Parathyroid adenoma (tissue), 2 donors: Measurements from ENCODE around the gene TMEM171.
A peak's percentile ranks its signal among the peaks of the same experiment; 100 is the strongest.

Source experiments
- H2AFZ ChIP-seq: fragments of 300-600 bp; sonication (generic); one replicate; pipeline ENCODE4 v1.7.0; 2017; ENCODE audit warnings: antibody characterized with exemption, mild to moderate bottlenecking
- H3K27ac ChIP-seq: fragments of 300-600 bp; sonication (generic); one replicate; pipeline ENCODE4 v1.7.0; 2017
- H3K27me3 ChIP-seq: fragments of 300-600 bp; sonication (generic); one replicate; pipeline ENCODE4 v1.7.0; 2017; ENCODE audit warnings: low read length; ENCODE audit not compliant: control insufficient read depth, insufficient read depth
- H3K36me3 ChIP-seq: fragments of 300-600 bp; sonication (generic); one replicate; pipeline ENCODE4 v1.7.0; 2017; ENCODE audit warnings: low read length; ENCODE audit not compliant: control insufficient read depth, insufficient read depth
- H3K4me1 ChIP-seq: fragments of 300-600 bp; sonication (generic); one replicate; pipeline ENCODE4 v1.7.0; 2017; ENCODE audit warnings: control low read depth
- H3K4me2 ChIP-seq: fragments of 300-600 bp; sonication (generic); one replicate; pipeline ENCODE4 v1.7.0; 2017; ENCODE audit warnings: low read length
- H3K4me3 ChIP-seq: fragments of 300-600 bp; sonication (generic); one replicate; pipeline ENCODE4 v1.7.0; 2017; ENCODE audit warnings: low read depth, low read length
- H3K79me2 ChIP-seq: fragments of 300-600 bp; sonication (generic); one replicate; pipeline ENCODE4 v1.7.0; 2017; ENCODE audit warnings: control low read depth
- H3K9ac ChIP-seq: fragments of 300-600 bp; sonication (generic); one replicate; pipeline ENCODE4 v1.7.0; 2017; ENCODE audit warnings: mild to moderate bottlenecking
- H3K9me3 ChIP-seq: fragments of 300-600 bp; sonication (generic); one replicate; pipeline ENCODE4 v1.7.0; 2017; ENCODE audit warnings: low read length; ENCODE audit not compliant: control insufficient read depth
- TF ChIP-seq, protein P1 (sequence below): fragments of 300-600 bp; sonication (generic); IDR thresholded peaks from one replicate; pipeline ENCODE4 v1.7.0; 2017; ENCODE audit warnings: antibody characterized with exemption, mild to moderate bottlenecking
- donor health status: primary hyperparathyroidism.

The TMEM171 gene

DNA sequence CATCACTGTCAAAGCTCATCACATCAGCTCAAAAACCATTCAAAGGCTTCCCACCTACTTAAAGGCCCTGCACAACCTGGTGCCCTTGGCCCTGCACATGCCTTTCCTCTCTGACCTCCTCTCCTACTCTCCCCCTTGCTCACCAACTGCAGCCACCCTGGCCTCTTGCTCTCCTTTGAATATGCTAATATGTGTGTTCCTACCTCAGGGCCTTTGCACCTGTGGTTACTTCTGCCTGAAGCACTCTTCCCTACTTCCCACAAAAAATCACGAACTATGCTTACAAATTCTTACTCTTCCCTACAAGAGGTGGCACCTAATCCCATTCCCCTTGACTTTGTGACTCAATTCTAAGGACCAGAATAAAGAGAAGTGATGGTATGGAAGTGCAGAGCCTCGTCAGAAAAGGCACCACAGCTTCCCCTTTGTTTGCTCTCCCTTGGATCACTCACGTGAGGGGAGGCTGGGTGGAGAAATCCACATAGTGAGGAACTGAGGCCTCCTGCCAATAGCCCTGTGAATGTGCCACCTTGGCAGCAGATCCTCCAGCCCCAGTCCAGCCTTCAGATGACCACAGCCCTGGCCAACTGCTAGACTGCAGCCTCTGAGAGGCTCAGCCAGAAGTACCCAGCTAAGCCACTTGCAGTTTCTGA is 3.2 kb upstream of the TMEM171 start:
- Histone ChIP-seq H3K9me3 (no peaks in the 10 kb centered on the region), H3K4me2 (no peak overlapping the region), H3K4me1 (peaks cover 3% of the 10 kb centered on the region), H3K79me2 (no peaks in the 10 kb centered on the region), H3K27me3 (no peaks in the 10 kb centered on the region), H3K36me3 (no peaks in the 10 kb centered on the region), H3K4me3 (no peak overlapping the region), H3K27ac (no peak overlapping the region), H3K9ac (no peak overlapping the region), H2AFZ (no peak overlapping the region)
- TF ChIP-seq, protein P1, sequence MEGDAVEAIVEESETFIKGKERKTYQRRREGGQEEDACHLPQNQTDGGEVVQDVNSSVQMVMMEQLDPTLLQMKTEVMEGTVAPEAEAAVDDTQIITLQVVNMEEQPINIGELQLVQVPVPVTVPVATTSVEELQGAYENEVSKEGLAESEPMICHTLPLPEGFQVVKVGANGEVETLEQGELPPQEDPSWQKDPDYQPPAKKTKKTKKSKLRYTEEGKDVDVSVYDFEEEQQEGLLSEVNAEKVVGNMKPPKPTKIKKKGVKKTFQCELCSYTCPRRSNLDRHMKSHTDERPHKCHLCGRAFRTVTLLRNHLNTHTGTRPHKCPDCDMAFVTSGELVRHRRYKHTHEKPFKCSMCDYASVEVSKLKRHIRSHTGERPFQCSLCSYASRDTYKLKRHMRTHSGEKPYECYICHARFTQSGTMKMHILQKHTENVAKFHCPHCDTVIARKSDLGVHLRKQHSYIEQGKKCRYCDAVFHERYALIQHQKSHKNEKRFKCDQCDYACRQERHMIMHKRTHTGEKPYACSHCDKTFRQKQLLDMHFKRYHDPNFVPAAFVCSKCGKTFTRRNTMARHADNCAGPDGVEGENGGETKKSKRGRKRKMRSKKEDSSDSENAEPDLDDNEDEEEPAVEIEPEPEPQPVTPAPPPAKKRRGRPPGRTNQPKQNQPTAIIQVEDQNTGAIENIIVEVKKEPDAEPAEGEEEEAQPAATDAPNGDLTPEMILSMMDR, result no peak

GRCh38 chr5:73118391-73118973 is 1.9 kb upstream of the TMEM171 start:
- Histone ChIP-seq H3K9me3 (no peaks in the 10 kb centered on the region), H2AFZ (peak overlapping the region; percentile 60), H3K4me3 (no peak overlapping the region), H3K36me3 (no peaks in the 10 kb centered on the region), H3K4me2 (no peak overlapping the region), H3K79me2 (no peaks in the 10 kb centered on the region), H3K27ac (no peak overlapping the region), H3K9ac (no peak overlapping the region), H3K4me1 (peaks cover 3% of the 10 kb centered on the region), H3K27me3 (no peaks in the 10 kb centered on the region)
- TF ChIP-seq, protein P1, result no peak

DNA sequence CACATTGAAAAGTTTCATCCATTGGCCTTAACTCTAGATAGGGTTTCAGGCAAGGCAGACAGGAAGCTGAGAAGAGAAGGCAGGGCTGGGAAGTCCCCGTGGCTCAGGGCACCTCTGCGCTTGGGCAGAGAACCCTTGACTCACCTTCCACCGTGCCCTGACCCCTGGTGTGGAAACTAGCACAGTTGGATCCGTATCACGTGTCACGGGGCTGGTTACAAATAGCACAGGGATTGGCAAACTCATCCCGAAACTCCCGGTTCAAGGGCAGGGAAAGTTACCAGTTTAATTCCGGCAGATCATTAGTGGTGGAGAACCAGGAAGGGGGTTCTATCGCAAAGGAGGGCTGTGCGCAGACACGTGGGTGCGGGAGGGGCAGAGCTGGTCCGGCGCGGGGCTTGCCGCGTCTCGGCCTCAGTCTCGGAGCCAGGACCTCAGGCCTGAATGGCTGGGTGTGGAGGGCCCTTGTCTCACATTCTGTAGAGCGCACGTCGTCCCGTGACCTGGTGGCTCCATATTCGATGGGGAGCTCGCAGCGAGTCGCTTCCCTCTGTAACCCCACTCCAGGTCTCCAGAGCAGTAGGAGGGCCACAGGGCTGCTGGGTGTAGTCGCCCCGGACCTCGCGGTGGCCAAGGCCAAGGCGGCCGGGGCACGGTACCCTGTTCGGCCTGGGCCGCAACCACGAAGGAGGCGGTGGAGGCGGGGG is 771 bp upstream of the TMEM171 start:
- Histone ChIP-seq H3K9ac (no peak overlapping the region), H3K9me3 (no peaks in the 10 kb centered on the region), H3K79me2 (no peaks in the 10 kb centered on the region), H3K36me3 (no peaks in the 10 kb centered on the region), H3K4me1 (peaks cover 3% of the 10 kb centered on the region), H2AFZ (peak overlapping the region; percentile 82), H3K4me3 (no peak overlapping the region), H3K27me3 (no peaks in the 10 kb centered on the region), H3K27ac (no peak overlapping the region), H3K4me2 (no peak overlapping the region)
- TF ChIP-seq, protein P1, result no peak

- no peak overlapping the region for H3K4me3 ChIP-seq
- no peaks in the 10 kb centered on the region for H3K36me3 ChIP-seq
- no peaks in the 10 kb centered on the region for H3K4me1 ChIP-seq
- no peaks in the 10 kb centered on the region for H3K27me3 ChIP-seq
- H2AFZ ChIP-seq, result peak overlapping the region; percentile 74
- H3K4me2 ChIP-seq, result peak overlapping the region; percentile 72
- H3K27ac ChIP-seq, result no peak overlapping the region
- H3K9me3 ChIP-seq, result no peaks in the 10 kb centered on the region
- no peaks in the 10 kb centered on the region for H3K79me2 ChIP-seq
- H3K9ac ChIP-seq, result no peak overlapping the region
- TF ChIP-seq, protein P1, result no peak
Observed at GRCh38 chr5:73121119-73121463, 716 bp downstream of the TMEM171 start.
